Stimulated activated CD8-positive, alpha-beta memory T cell treated with anti-CD3 and anti-CD28 coated beads, Interleukin-15, amount 100 ng/mL, for 1 hour (primary cell): Measurements from ENCODE around the gene GRIA1.

ENCODE experiments used
- DNase-seq: peaks from one replicate; pipeline ENCODE4 v3.0.0-alpha.2; 2020; ENCODE audit warnings: low read depth

GRIA1 gene

GRCh38 chr5:153610811-153611210 lies 120.3 kb downstream of the GRIA1 start:
- DNase-seq, result no peak

GRCh38 chr5:153613144-153613543 lies 122.7 kb downstream of the GRIA1 start:
- no peak for DNase-seq

- DNase-seq, result no peak
These were observed 123.2 kb downstream of the GRIA1 start for GRCh38 chr5:153613672-153614071.

- no peak for DNase-seq
These were observed 126.7 kb downstream of the GRIA1 start for GRCh38 chr5:153617190-153617589.

GRCh38 chr5:153618307-153618706 lies 127.8 kb downstream of the GRIA1 start:
- DNase-seq, result no peak

- DNase-seq, result no peak
These were observed 128.4 kb downstream of the GRIA1 start for GRCh38 chr5:153618867-153619266.

GRCh38 chr5:153619771-153620170 lies 129.3 kb downstream of the GRIA1 start:
- no peak for DNase-seq

DNA sequence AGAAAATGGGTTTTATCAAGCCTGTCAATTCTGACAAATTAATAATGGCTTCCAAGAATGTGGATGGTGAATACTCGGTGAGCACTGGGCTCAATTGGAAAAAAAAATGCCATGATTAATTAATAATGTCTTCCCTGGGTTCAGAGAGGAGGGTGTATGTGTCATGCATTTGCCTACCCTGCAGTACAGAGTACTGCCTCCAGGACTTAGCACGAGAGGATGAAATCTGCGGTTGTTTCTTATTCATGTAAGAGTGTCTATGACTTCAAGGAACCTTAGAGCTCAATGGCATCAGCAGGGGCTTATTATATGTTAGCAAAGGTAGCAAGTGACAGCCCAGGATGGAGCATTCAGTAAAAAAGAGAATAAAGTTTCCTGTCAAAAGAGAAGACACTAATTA lies 132.7 kb downstream of the GRIA1 start:
- no peak for DNase-seq

GRCh38 chr5:153623751-153624450 lies 133.4 kb downstream of the GRIA1 start:
- no peak for DNase-seq

GRCh38 chr5:153624451-153624765 lies 133.9 kb downstream of the GRIA1 start:
- no peak for DNase-seq

GRCh38 chr5:153625826-153626354 lies 135.4 kb downstream of the GRIA1 start:
- DNase-seq, result no peak

DNA sequence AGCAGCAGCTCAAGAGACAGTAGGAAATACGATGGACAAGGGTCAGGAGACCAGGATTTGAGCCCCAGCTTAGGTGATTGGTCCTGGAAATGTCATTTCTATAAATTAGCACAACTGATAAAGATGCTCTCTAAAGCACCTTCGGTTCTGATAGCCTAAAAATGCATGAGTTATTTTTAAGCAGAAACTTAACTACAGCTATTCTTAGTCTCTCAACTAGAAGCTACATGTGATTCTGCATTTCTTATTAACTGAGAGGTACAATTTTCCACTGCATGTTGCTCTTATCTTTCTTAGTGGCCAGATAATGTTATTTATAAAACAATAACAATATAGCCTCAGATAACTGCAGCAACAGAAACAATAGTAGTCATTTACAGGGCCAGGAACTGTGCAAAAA lies 136.4 kb downstream of the GRIA1 start:
- no peak for DNase-seq

DNA sequence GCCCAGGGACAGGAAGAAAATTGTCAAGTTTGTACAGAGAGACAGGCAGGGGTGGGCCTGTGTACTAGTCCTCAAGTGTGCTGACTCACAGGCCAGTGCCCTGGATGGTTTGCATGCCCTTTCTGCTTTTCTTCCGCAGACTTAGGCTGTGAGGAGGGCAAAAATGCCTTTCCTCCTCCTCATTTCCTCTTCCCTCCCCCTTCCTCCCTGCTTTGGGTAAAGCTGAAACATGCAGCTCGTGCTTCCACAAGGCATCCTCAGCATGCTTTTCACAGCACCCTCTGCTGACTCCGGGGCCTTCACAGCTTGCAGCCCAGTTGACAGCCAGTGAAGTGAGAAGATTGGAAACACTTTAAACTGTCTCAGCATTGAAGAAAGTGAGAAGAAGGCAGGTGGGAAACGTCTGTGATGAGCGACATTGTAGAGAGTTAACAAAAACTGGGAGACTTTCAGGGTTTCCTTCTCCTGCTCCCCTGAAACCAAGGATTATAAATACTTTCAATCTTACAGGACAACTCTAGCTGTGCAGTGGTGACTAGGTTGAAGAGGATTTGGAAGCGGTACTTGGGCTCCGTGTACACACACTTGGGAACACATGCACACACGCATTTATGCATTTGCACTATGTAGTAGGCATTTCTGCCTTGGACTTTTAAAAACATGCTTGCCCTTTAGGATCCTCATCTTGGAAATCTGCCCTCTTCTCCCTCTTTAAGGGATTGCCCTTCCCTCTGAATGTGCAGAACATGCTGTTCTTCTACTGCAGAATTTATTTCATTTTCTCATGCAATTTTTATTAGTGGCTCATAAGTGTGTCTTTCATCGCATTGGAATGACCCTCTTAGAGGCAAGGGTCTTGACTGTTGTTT lies 138.8 kb downstream of the GRIA1 start:
- DNase-seq, result no peak

- DNase-seq, result no peak
These were observed 140.1 kb downstream of the GRIA1 start for GRCh38 chr5:153630546-153630945.

- DNase-seq, result no peak
These were observed 142.3 kb downstream of the GRIA1 start for GRCh38 chr5:153632748-153633290.

GRCh38 chr5:153636670-153637451 lies 146.4 kb downstream of the GRIA1 start:
- no peak for DNase-seq

DNA sequence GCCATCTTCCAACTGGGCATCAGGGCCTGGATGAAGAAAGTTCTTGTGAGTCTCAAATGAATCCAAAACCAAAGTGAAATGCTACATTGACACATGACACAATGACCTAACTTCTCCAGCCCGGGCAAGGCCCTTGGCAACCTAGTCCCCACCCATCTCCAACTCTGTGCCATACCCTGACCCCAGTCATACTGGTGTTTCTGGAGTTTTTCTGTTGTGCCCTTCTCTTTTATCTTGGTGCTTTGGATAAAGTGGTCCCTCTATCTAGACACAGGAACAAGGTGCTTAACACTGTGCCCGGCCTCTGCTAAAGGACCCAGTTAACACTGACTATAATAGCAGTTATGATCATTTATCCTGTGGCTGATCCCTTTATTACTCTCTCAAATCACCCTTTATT lies 149.8 kb downstream of the GRIA1 start:
- no peak for DNase-seq

DNA sequence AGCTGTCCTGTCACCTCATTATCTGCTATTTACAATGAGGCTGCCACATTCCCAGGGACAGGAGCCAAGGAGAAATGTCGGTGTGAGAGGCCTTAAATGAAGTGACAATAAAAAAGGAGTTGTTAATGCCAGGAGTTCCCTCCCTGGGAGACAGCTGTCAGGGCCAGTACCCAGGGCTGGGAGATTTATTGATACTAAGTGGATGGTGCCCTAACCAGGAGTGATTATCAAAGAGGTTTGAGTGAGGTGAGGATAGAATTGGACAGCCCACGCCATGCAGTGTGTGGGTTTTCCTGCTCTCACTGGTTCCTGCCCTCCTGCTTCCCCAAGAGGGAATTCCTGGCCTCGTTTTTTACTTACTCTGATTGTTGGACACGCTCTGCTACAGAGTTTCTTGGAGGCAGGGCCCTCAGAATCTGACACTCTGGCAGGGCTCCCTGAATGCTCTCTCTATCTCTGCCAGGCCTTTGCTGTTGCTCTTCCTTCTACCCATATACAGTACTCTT lies 150.8 kb downstream of the GRIA1 start:
- DNase-seq, result no peak

DNA sequence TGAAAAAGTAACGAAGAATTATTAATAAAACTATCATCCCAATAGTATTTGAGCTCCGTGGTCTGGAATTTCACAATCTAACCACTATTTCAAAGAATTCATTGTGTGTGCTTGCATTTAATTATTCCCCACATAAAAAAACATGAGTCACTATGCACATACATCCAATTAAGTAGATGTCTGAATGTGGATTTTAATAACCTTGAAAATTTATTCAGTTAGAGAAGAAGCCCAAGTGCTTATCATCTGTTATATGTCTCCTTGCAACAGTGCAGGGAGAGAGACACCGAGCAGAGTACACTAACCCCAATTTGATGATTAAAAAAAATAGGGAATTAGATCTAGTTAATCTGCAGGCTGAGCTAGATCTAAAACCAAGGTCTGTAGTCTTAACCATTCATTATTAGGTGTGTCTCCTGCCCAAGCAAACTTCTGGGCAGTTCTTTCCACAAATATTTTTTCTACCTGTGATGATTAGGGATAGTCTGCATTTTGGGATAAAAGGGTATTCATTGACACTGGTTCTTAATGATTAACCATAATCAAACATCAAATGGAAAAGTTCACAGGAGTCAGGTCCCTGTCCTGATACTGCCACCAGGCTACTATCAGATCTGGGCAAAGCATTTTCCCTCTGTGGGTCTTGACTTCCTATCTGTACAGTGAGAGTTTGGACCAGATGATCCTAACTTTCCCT lies 164.2 kb downstream of the GRIA1 start:
- DNase-seq, result no peak

- no peak for DNase-seq
These were observed 164.7 kb downstream of the GRIA1 start for GRCh38 chr5:153655201-153655510.

GRCh38 chr5:153658149-153658548 lies 167.7 kb downstream of the GRIA1 start:
- no peak for DNase-seq

DNA sequence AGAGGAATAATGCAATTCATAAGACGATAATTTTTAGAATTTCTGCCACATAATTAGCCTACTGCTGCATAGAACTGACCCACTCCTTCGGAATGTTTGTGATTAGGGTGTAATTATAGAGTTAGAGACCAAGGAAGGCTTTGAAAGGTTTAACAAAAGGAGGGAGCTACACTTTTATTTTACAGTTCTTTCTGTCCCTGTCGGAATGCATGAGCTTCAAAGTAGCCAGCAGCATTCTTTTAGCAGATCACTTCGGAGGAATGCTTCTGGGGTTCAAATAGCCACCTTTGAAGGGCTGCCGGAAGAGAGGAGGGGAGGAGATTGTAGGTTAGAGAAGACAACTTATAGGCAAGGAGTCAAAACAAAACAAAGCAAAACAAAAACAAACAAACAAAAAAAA lies 168.1 kb downstream of the GRIA1 start:
- no peak for DNase-seq
